Panc1 (cell line): ENCODE results near the gene PTAFR.

Experiments
- CTCF ChIP-seq: fragments of 450-650 bp; IDR thresholded peaks from 2 replicates; pipeline ENCODE4 v1.5.1; 2017; ENCODE audit warnings: mild to moderate bottlenecking
- POLR2AphosphoS5 ChIP-seq: IDR thresholded peaks from 2 replicates; pipeline ENCODE4 v1.6.1; 2012; ENCODE audit warnings: mild to moderate bottlenecking, low read depth, low read length, moderate library complexity

GRCh38 chr1:28209700-28210099 lies 33.2 kb upstream of the PTAFR start:
- no peak for TF ChIP-seq CTCF
- no peak for TF ChIP-seq POLR2AphosphoS5
